ENCODE measurements around the gene NKD2. TPM values are rescaled to one million over a fixed set of nuclear protein-coding genes. Genes with fewer than 3 reads are reported as not detected.
"Not testable (repeated sequence)": the region's sequence is repeated elsewhere in the genome, so short reads cannot be mapped to it uniquely, and the experiment has no call there.

NKD2 gene
- total RNA-seq, 1 experiment from 2014 or later: 5.0 TPM

- DNase-seq (ENCODE audit: extremely low read depth, low read depth): not testable (repeated sequence)
Observed at GRCh38 chr5:1083026-1083425, 74.4 kb downstream of the NKD2 start.

- DNase-seq (ENCODE audit: extremely low read depth, low read depth): no peak
Observed at GRCh38 chr5:1083823-1084605, 75.4 kb downstream of the NKD2 start.

GRCh38 chr5:1085391-1085790, 76.8 kb downstream of the NKD2 start:
- no peak for DNase-seq (ENCODE audit: extremely low read depth, low read depth)

- no peak for DNase-seq (ENCODE audit: extremely low read depth, low read depth)
Observed at GRCh38 chr5:1086137-1086536, 77.5 kb downstream of the NKD2 start.

DNA sequence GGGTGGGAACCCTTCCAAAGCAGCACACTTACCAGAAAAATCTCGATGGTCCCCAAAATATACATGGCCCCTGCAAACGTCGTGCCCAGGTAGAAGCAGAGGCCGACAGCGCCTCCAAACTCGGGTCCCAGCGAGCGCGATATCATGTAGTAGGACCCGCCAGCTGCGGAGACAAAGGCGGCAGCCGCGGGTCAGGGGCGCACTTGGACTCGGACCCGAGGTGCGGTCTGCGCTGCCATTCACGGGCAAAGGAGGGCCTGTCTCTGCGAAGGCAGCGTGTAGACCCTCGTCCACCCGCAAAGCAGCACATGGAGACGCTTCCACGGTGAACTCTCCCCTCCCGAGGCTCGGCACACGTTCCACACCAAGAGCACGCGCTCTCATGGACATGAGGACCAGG, 78.3 kb downstream of the NKD2 start:
- DNase-seq (ENCODE audit: extremely low read depth, low read depth): no peak

- DNase-seq (ENCODE audit: extremely low read depth, low read depth): no peak
Observed at GRCh38 chr5:1087428-1087827, 78.8 kb downstream of the NKD2 start.

GRCh38 chr5:1088031-1088430, 79.4 kb downstream of the NKD2 start:
- DNase-seq (ENCODE audit: extremely low read depth, low read depth): no peak

Small RNAs within 50 kb of the gene (small RNA-seq; reads per million reads assigned to genes)
- 0 reads per million in 2 experiments for gene MIR4635

Other genes starting within 250 kb of the NKD2 start
- 0.26 and 0.42 TPM in 2 replicates for gene ZDHHC11B, start 224.1 kb upstream of the NKD2 start, total RNA-seq (2014; rRNA removed; shearing (Covaris generic))
- gene ZDHHC11, start 157.8 kb upstream of the NKD2 start, total RNA-seq (2014; rRNA removed; shearing (Covaris generic)): 6.9 and 8.9 TPM in 2 replicates
- gene BRD9, start 116.0 kb upstream of the NKD2 start, total RNA-seq (2014; rRNA removed; shearing (Covaris generic)): 25.4 and 30.4 TPM in 2 replicates
- gene TRIP13, start 115.9 kb upstream of the NKD2 start, total RNA-seq (2014; rRNA removed; shearing (Covaris generic)): 35.1 and 45.5 TPM in 2 replicates
- gene SLC12A7, start 103.3 kb downstream of the NKD2 start, total RNA-seq (2014; rRNA removed; shearing (Covaris generic)): 7.2 and 9.0 TPM in 2 replicates
- gene SLC6A19, start 192.8 kb downstream of the NKD2 start, total RNA-seq (2014; rRNA removed; shearing (Covaris generic)): not detected in 2 replicates
- gene SLC6A18, start 216.6 kb downstream of the NKD2 start, total RNA-seq (2014; rRNA removed; shearing (Covaris generic)): not detected in 2 replicates